Measurements from ENCODE around the gene SIN3B. TPM values are rescaled to one million over a fixed set of nuclear protein-coding genes. Genes with fewer than 3 reads are reported as not detected.

The SIN3B gene
- total RNA-seq, 2 donors from 2014 or later, result 36.2 to 41.1 TPM

- no peak for ATAC-seq (replicated peaks)
- no peaks in the 10 kb centered on the region for H3K9me3 Mint-ChIP-seq
- H3K27me3 Mint-ChIP-seq, result no peaks in the 10 kb centered on the region
- no peaks in the 10 kb centered on the region for H3K36me3 Mint-ChIP-seq (ENCODE audit: low read depth)
- no peak overlapping the region for H3K27ac Mint-ChIP-seq
- peak overlapping the region; percentile 48 for H3K4me3 Mint-ChIP-seq
- H3K4me1 Mint-ChIP-seq, result no peaks in the 10 kb centered on the region
Observed at GRCh38 chr19:16895467-16896145, 66.4 kb downstream of the SIN3B start.

- Mint-ChIP-seq H3K4me1 (no peaks in the 10 kb centered on the region), H3K9me3 (no peaks in the 10 kb centered on the region), H3K27me3 (no peaks in the 10 kb centered on the region), H3K27ac (no peak overlapping the region), H3K36me3 (ENCODE audit: low read depth) (no peaks in the 10 kb centered on the region), H3K4me3 (peak overlapping the region; percentile 72)
- no peak for ATAC-seq (replicated peaks)
Observed at GRCh38 chr19:16896146-16897028, 67.2 kb downstream of the SIN3B start.

GRCh38 chr19:16897029-16897855 is 68.0 kb downstream of the SIN3B start:
- no peaks in the 10 kb centered on the region for H3K4me1 Mint-ChIP-seq
- peak overlapping the region; percentile 72 for H3K4me3 Mint-ChIP-seq
- no peaks in the 10 kb centered on the region for H3K27me3 Mint-ChIP-seq
- H3K9me3 Mint-ChIP-seq, result no peaks in the 10 kb centered on the region
- no peaks in the 10 kb centered on the region for H3K36me3 Mint-ChIP-seq (ENCODE audit: low read depth)
- peak; percentile 79 for ATAC-seq (replicated peaks)
- no peak overlapping the region for H3K27ac Mint-ChIP-seq

- ATAC-seq (replicated peaks), result no peak
- no peaks in the 10 kb centered on the region for H3K36me3 Mint-ChIP-seq (ENCODE audit: low read depth)
- H3K27ac Mint-ChIP-seq, result no peak overlapping the region
- H3K27me3 Mint-ChIP-seq, result no peaks in the 10 kb centered on the region
- H3K4me1 Mint-ChIP-seq, result no peaks in the 10 kb centered on the region
- H3K4me3 Mint-ChIP-seq, result peak overlapping the region; percentile 72
- no peaks in the 10 kb centered on the region for H3K9me3 Mint-ChIP-seq
Observed at GRCh38 chr19:16897856-16898161, 68.6 kb downstream of the SIN3B start.

- H3K27ac Mint-ChIP-seq, result no peak overlapping the region
Observed at GRCh38 chr19:16898361-16899015, 69.3 kb downstream of the SIN3B start.

GRCh38 chr19:16899566-16900075 is 70.4 kb downstream of the SIN3B start:
- H3K4me1 Mint-ChIP-seq, result no peaks in the 10 kb centered on the region
- ATAC-seq (replicated peaks), result peak; percentile 21
- no peaks in the 10 kb centered on the region for H3K9me3 Mint-ChIP-seq
- no peaks in the 10 kb centered on the region for H3K36me3 Mint-ChIP-seq (ENCODE audit: low read depth)
- H3K27me3 Mint-ChIP-seq, result no peaks in the 10 kb centered on the region
- H3K27ac Mint-ChIP-seq, result peak overlapping the region; percentile 34
- peak overlapping the region; percentile 3 for H3K4me3 Mint-ChIP-seq

More at GRCh38 chr19:16898361-16899015, 69.3 kb downstream of the SIN3B start:
- ATAC-seq (replicated peaks), result no peak
- no peaks in the 10 kb centered on the region for H3K36me3 Mint-ChIP-seq (ENCODE audit: low read depth)
- H3K4me3 Mint-ChIP-seq, result peak overlapping the region; percentile 72
- H3K27me3 Mint-ChIP-seq, result no peaks in the 10 kb centered on the region
- H3K4me1 Mint-ChIP-seq, result no peaks in the 10 kb centered on the region
- H3K9me3 Mint-ChIP-seq, result no peaks in the 10 kb centered on the region

GRCh38 chr19:16901491-16902175 is 72.4 kb downstream of the SIN3B start:
- no peaks in the 10 kb centered on the region for H3K4me1 Mint-ChIP-seq
- H3K9me3 Mint-ChIP-seq, result no peaks in the 10 kb centered on the region
- H3K27me3 Mint-ChIP-seq, result no peaks in the 10 kb centered on the region
- H3K36me3 Mint-ChIP-seq (ENCODE audit: low read depth), result no peaks in the 10 kb centered on the region
- no peak overlapping the region for H3K4me3 Mint-ChIP-seq
- no peak overlapping the region for H3K27ac Mint-ChIP-seq
- no peak for ATAC-seq (replicated peaks)

- H3K4me1 Mint-ChIP-seq, result no peaks in the 10 kb centered on the region
- H3K9me3 Mint-ChIP-seq, result no peaks in the 10 kb centered on the region
- no peak for ATAC-seq (replicated peaks)
- no peaks in the 10 kb centered on the region for H3K36me3 Mint-ChIP-seq (ENCODE audit: low read depth)
- H3K4me3 Mint-ChIP-seq, result no peak overlapping the region
- no peak overlapping the region for H3K27ac Mint-ChIP-seq
- no peaks in the 10 kb centered on the region for H3K27me3 Mint-ChIP-seq
Observed at GRCh38 chr19:16902545-16902944, 73.3 kb downstream of the SIN3B start.

GRCh38 chr19:16903347-16903746 is 74.1 kb downstream of the SIN3B start:
- no peaks in the 10 kb centered on the region for H3K9me3 Mint-ChIP-seq
- no peaks in the 10 kb centered on the region for H3K4me1 Mint-ChIP-seq
- no peaks in the 10 kb centered on the region for H3K36me3 Mint-ChIP-seq (ENCODE audit: low read depth)
- no peak for ATAC-seq (replicated peaks)
- H3K27me3 Mint-ChIP-seq, result no peaks in the 10 kb centered on the region
- no peak overlapping the region for H3K4me3 Mint-ChIP-seq
- no peak overlapping the region for H3K27ac Mint-ChIP-seq

GRCh38 chr19:16904599-16904998 is 75.4 kb downstream of the SIN3B start:
- no peak for ATAC-seq (replicated peaks)
- no peaks in the 10 kb centered on the region for H3K36me3 Mint-ChIP-seq (ENCODE audit: low read depth)
- no peaks in the 10 kb centered on the region for H3K9me3 Mint-ChIP-seq

GRCh38 chr19:16908759-16909158 is 79.6 kb downstream of the SIN3B start:
- Mint-ChIP-seq H3K27ac (no peak overlapping the region), H3K4me3 (no peak overlapping the region), H3K27me3 (no peaks in the 10 kb centered on the region), H3K4me1 (no peaks in the 10 kb centered on the region), H3K36me3 (ENCODE audit: low read depth) (no peaks in the 10 kb centered on the region), H3K9me3 (peaks cover 14% of the 10 kb centered on the region)
- ATAC-seq (replicated peaks), result no peak

More at GRCh38 chr19:16904599-16904998, 75.4 kb downstream of the SIN3B start:
- Mint-ChIP-seq H3K4me1 (no peaks in the 10 kb centered on the region), H3K27ac (no peak overlapping the region), H3K27me3 (no peaks in the 10 kb centered on the region), H3K4me3 (no peak overlapping the region)

- Mint-ChIP-seq H3K9me3 (peaks cover 15% of the 10 kb centered on the region), H3K27me3 (no peaks in the 10 kb centered on the region), H3K4me1 (no peaks in the 10 kb centered on the region), H3K27ac (no peak overlapping the region), H3K4me3 (no peak overlapping the region), H3K36me3 (ENCODE audit: low read depth) (no peaks in the 10 kb centered on the region)
- no peak for ATAC-seq (replicated peaks)
Observed at GRCh38 chr19:16911046-16911445, 81.8 kb downstream of the SIN3B start.

- peaks cover 15% of the 10 kb centered on the region for H3K9me3 Mint-ChIP-seq
- H3K4me1 Mint-ChIP-seq, result no peaks in the 10 kb centered on the region
- H3K27ac Mint-ChIP-seq, result no peak overlapping the region
- H3K4me3 Mint-ChIP-seq, result no peak overlapping the region
- peaks cover 4% of the 10 kb centered on the region for H3K27me3 Mint-ChIP-seq
- no peak for ATAC-seq (replicated peaks)
- H3K36me3 Mint-ChIP-seq (ENCODE audit: low read depth), result no peaks in the 10 kb centered on the region
Observed at GRCh38 chr19:16912780-16913179, 83.6 kb downstream of the SIN3B start.

Data from activated T-helper 17 cell treated with anti-CD3 and anti-CD28 coated beads, Interleukin-2, amount 50 U/mL, for 72 hours (primary cell).